Neuronal stem cell (in vitro differentiated cells): ENCODE data around the gene LHB.
A peak's percentile ranks its signal among the peaks of the same experiment; 100 is the strongest.

Source experiments
- small RNA-seq: library from polyadenylated mRNA; stranded (forward); fragments of <200 nt; extraction: miRNeasy Mini kit (QIAGEN cat#:217004); gene quantifications from one replicate; pipeline ENCODE3, GENCODE V24; 2013; ENCODE audit not compliant: insufficient read depth

The LHB gene

Small RNA genes within 50 kb of the gene (small RNA-seq; reads per million reads assigned to genes)
- 11.4 reads per million, percentile 62 among the genes with 10 or more reads in this experiment for gene MIR6798
